Upper lobe of right lung (tissue), 1 donor: ENCODE measurements around the gene AFP. TPM values are rescaled to one million over a fixed set of nuclear protein-coding genes. Genes with fewer than 3 reads are reported as not detected.

Experiments
- ATAC-seq: fragments of 200-7000 bp; cut with Tn5 transposase; one replicate; pipeline ENCODE4 v1.9.1; 2020; ENCODE audit warnings: mild to moderate bottlenecking, moderate library complexity
- DNase-seq: peaks from one replicate; pipeline ENCODE4 v3.0.0-alpha.2; 2020
- H3K27ac ChIP-seq: fragments of 200-600 bp; one replicate; pipeline ENCODE4 v1.8.0; 2022
- H3K27me3 ChIP-seq: fragments of 200-600 bp; one replicate; pipeline ENCODE4 v1.8.0; 2022; ENCODE audit warnings: mild to moderate bottlenecking
- H3K36me3 ChIP-seq: fragments of 200-600 bp; one replicate; pipeline ENCODE4 v1.8.0; 2022
- H3K4me1 ChIP-seq: fragments of 200-600 bp; one replicate; pipeline ENCODE4 v1.8.0; 2022
- H3K4me3 ChIP-seq: fragments of 200-600 bp; one replicate; pipeline ENCODE4 v1.8.0; 2022; ENCODE audit warnings: mild to moderate bottlenecking
- H3K9me3 ChIP-seq: fragments of 200-600 bp; one replicate; pipeline ENCODE4 v1.8.0; 2022
- intact Hi-C: fragments of 100-400 bp; cut with DNase I; formaldehyde crosslinking; loops from one replicate; pipeline ENCODE4 v1.11.0; 2022
- total RNA-seq: library from RNA; stranded (reverse); fragmentation: NEBNext Ultra II Directional; extraction: Animal tissue kit (Norgen Biotek cat#: 25700); gene quantifications from one replicate; pipeline ENCODE4 v1.2.1, GENCODE V29; 2021
- TF ChIP-seq, protein P1 (sequence below): fragments of 200-600 bp; IDR thresholded peaks from one replicate; pipeline ENCODE4 v1.8.0; 2022; ENCODE audit warnings: antibody characterized with exemption
- donor health status: DM: no; HTN: yes; CAD: no; lungs with severe emphysema.

The AFP gene
- total RNA-seq, 1 donor from 2014 or later, result not detected

DNA sequence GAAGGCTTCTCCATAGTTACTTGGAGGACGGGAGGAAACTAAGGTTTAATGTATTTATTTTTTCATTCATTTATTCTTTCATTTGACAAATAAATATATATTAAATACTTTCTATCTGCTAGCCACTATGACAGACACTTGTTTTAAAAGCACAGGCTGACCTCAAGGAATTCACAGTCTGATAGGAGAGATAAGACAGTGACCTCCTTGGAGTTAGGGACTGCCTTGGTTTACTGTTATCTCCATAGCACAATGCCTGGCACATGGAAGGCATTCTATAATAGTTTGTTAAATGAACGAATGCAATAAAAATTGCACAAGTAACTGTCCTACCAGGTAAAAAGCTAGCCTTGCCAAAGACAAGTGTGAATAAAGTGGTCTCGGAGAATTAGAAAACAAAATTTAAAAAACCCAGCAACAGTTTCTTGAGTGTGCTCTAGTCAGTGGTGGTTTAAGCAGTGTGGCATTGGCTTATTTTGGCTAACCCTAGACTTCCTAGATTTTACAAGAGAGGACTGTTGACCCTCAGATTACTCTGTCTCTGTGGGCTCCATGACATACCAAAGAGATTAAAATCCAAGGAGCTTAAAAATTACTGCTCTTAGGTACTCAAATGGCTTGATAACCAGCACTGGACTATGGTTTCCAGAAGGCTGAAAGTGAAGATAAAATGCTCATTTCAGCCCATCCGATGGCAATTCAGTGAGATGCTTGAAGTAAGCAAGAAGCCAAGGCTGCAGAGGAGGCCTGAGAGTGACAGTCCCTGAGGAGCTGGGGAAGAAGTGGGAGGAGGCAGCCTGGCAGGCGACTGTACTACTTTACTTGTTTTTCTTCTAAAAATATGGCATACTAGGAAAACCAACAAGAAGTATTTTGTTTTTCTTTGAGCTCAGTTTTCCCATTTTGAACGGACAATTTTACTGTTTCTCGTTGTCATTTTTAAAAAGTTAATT lies 9.6 kb downstream of the AFP start:
- Histone ChIP-seq H3K4me1 (no peaks in the 10 kb centered on the region), H3K9me3 (no peaks in the 10 kb centered on the region), H3K36me3 (no peaks in the 10 kb centered on the region), H3K27ac (no peak overlapping the region), H3K27me3 (peaks cover 5% of the 10 kb centered on the region), H3K4me3 (no peak overlapping the region)
- intact Hi-C loops, result no loop called here
- no peak for DNase-seq
- ATAC-seq, result no peak
- TF ChIP-seq, protein P1, sequence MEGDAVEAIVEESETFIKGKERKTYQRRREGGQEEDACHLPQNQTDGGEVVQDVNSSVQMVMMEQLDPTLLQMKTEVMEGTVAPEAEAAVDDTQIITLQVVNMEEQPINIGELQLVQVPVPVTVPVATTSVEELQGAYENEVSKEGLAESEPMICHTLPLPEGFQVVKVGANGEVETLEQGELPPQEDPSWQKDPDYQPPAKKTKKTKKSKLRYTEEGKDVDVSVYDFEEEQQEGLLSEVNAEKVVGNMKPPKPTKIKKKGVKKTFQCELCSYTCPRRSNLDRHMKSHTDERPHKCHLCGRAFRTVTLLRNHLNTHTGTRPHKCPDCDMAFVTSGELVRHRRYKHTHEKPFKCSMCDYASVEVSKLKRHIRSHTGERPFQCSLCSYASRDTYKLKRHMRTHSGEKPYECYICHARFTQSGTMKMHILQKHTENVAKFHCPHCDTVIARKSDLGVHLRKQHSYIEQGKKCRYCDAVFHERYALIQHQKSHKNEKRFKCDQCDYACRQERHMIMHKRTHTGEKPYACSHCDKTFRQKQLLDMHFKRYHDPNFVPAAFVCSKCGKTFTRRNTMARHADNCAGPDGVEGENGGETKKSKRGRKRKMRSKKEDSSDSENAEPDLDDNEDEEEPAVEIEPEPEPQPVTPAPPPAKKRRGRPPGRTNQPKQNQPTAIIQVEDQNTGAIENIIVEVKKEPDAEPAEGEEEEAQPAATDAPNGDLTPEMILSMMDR, result no peak

DNA sequence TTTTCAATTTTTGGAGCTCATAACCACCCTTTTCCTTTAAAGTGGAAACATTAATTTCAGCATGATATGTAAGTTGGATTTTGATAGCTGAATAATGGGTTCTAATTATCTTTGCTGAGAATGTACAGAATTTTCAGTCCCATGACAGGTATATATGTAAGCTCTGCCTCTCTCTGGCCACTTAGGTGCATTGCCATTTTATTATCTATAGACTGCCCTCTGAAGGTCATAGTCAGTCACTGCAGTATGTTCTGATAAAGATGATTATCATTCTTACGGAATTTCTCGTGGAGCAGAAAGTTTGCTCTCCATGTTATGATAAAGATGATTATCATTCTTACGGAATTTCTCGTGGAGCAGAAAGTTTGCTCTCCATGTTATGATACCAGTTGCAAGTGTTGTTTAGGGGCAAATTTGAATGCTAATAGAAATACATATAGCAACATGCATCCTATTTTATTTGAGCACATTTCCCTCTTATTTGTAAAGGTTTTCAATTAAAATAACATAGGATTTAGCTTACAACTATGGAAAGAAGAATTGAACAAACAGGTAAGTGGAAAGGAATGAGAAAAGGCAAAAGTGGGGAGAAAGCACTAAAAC lies 10.4 kb downstream of the AFP start:
- Histone ChIP-seq H3K4me1 (no peaks in the 10 kb centered on the region), H3K27me3 (peaks cover 5% of the 10 kb centered on the region), H3K36me3 (no peaks in the 10 kb centered on the region), H3K9me3 (no peaks in the 10 kb centered on the region), H3K4me3 (no peak overlapping the region), H3K27ac (no peak overlapping the region)
- TF ChIP-seq, protein P1, result peak; percentile 64
- no peak for DNase-seq
- intact Hi-C loops, result no loop called here
- peak; percentile 92 for ATAC-seq

DNA sequence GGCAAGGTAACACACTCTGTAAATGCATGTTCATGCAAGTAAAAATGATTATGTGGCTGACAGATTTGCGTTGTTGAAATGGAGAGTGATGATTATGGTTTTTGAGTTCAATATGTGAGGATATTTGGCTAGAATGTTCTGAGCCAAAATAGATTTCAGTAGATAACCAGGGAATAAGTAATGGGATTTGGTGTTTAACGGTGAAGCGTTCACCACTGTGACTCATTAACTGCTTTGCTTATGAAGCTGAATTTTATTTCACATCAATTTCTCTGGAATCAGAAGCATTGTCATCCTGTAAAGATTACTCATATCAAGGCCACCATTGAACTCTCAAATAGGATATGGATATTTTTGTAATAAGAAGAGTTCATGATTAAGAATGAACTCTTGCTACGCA lies 11.7 kb downstream of the AFP start:
- intact Hi-C loops, result no loop called here
- Histone ChIP-seq H3K27ac (no peak overlapping the region), H3K9me3 (no peaks in the 10 kb centered on the region), H3K4me1 (no peaks in the 10 kb centered on the region), H3K36me3 (no peaks in the 10 kb centered on the region), H3K27me3 (peaks cover 5% of the 10 kb centered on the region), H3K4me3 (no peak overlapping the region)
- TF ChIP-seq, protein P1, result no peak
- DNase-seq (no peak), ATAC-seq (no peak)

DNA sequence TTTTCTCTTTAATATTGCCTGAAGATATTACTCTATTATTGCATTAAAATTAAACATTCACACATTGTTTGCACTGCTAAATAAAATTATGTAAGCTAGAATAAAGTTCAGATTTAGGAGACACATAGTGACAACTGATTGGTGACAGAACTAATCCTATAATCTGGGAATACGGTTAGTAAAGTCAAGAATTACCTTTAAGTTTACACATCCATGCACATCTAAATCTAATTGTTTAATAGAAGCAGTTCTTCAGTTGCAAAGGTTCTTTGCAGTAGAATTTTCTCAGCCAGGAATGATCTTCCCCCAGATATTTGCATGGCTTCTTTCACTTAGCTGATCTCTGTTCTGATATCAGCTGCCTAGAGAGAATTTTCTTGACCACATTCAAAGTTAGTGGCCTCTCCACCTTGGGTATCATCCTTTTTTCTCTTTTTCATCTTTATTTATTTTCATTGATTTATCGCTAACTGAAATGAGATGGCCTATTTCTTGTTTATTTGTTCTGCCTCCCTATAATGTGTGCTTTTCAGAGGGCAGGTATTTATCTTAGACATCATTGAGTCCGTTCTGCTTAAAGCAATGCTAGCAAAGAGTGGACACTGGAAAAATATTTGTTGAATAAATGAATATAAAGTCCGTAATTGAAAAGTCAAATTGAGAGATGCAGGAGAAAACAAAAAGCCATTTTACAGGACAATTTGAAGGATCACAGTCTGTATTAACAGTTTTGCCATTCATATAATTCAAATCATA lies 12.6 kb downstream of the AFP start:
- Histone ChIP-seq H3K4me1 (no peaks in the 10 kb centered on the region), H3K4me3 (no peak overlapping the region), H3K27ac (no peak overlapping the region), H3K9me3 (no peaks in the 10 kb centered on the region), H3K36me3 (no peaks in the 10 kb centered on the region), H3K27me3 (peaks cover 5% of the 10 kb centered on the region)
- TF ChIP-seq, protein P1, result no peak
- intact Hi-C loops, result no loop called here
- ATAC-seq (no peak), DNase-seq (no peak)

DNA sequence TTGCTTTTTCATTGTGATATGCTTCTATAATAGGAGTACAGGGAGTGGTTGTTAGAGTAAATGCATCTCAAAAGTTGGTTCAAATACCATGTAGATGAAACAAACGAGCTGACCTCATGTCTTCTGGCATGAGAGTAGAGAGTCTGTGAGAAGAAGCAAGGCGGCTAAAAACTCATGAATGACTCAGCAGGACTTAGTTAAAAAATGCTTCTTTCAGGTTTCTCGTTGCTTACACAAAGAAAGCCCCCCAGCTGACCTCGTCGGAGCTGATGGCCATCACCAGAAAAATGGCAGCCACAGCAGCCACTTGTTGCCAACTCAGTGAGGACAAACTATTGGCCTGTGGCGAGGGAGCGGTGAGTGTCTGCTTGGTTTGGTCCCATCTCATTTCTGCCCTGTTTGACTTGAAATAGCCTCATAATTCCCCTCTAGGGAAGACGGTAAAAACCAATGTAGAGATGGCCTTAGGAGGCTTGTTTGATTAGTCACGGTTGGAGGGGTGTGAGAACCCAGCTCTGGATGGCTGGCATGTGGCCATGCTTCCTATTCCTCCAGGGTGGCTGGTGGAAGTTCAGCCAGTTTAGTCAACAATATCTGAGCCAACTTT lies 14.5 kb downstream of the AFP start:
- H3K27me3 ChIP-seq, result peaks cover under 1% of the 10 kb centered on the region
- H3K27ac ChIP-seq, result no peak overlapping the region
- no peaks in the 10 kb centered on the region for H3K4me1 ChIP-seq
- H3K36me3 ChIP-seq, result no peaks in the 10 kb centered on the region
- DNase-seq (no peak), ATAC-seq (no peak)
- intact Hi-C loops, result no loop called here
- H3K9me3 ChIP-seq, result no peaks in the 10 kb centered on the region
- no peak overlapping the region for H3K4me3 ChIP-seq
- TF ChIP-seq, protein P1, result no peak
